HG03025 (cell line): ENCODE data around the gene ANXA2R.
"Not testable (repeated sequence)": the region's sequence is repeated elsewhere in the genome, so short reads cannot be mapped to it uniquely, and the experiment has no call there.

ENCODE experiments used
- ATAC-seq: cut with Tn5 transposase; IDR thresholded peaks from one replicate; pipeline ENCODE4 v1.9.1; 2021; ENCODE audit warnings: mild to moderate bottlenecking, moderate library complexity; ENCODE audit not compliant: unreplicated experiment, low FRiP score

The ANXA2R gene

GRCh38 chr5:43061352-43062075 lies 21.4 kb upstream of the ANXA2R start:
- no peak for ATAC-seq

DNA sequence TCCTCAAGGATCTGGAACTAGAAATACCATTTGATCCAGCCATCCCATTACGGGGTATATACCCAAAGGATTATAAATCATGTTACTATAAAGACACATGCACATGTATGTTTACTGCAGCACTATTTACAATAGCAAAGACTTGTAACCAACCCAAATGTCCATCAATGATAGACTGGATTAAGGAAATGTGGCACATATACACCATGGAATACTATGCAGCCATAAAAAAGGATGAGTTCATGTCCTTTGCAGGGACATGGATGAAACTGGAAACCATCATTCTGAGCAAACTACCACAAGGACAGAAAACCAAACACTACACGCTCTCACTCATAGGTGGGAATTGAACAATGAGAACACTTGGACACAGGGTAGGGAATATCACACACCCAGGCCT lies 19.9 kb upstream of the ANXA2R start:
- ATAC-seq = not testable (repeated sequence)

GRCh38 chr5:43055098-43055497 lies 15.0 kb upstream of the ANXA2R start:
- ATAC-seq = not testable (repeated sequence)

GRCh38 chr5:43051684-43052083 lies 11.6 kb upstream of the ANXA2R start:
- no peak for ATAC-seq

DNA sequence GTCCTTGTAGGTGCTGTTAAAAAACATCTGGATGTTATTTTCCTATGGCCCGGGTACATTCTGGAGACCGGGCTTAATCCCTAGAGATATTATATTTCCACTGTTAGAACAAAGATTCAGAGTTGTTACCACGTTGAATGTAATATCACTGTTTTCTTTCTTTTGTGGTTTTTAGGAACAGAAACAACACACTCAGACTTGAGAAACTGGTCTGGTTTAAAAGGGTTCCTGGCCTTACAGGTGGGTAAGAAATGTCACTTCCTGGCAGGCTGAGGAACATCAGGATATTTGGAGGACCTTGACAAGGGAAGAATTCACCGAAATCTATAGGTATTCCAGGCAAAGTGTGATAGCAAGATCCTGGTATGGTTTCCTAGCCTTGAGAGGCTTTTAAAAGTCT lies 10.3 kb upstream of the ANXA2R start:
- ATAC-seq = no peak

DNA sequence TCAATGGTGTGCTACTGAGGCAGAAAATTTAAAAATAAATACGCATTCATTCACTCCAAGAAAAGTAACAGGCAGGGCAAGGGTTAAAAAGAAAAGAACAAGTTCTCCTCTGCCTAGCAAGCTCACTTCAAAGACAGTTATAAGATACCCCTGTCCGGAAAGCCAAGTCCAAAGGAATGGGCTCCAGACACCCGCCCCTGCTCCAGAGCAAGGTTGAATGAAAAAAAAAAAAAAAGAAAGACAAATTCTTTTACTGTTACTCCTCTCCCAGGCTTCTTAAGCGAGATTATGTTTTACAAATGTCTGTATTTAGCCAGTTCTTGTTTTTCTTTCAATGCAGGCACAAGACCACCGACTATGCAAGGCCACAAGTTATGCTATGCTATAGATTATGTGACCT lies 9.1 kb upstream of the ANXA2R start:
- ATAC-seq = no peak

DNA sequence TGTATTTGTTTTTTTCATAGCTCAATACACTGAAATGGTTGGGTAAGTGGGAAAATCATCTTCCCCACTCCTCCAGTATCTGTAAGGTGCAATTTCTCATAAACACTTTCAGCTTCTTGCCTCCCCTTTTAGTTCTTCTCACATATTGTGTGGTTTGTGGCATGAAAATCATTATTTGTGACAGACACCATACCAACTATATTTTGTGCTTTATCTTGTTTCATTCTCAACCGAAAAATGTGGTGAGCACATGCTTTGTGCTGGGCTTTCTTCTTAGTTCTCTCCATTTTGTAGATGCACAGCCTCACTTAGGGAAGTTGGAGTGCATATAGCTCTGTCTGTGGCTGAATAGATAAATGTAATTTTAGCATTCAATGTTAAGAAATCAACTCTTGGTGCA lies 6.4 kb upstream of the ANXA2R start:
- ATAC-seq = no peak

DNA sequence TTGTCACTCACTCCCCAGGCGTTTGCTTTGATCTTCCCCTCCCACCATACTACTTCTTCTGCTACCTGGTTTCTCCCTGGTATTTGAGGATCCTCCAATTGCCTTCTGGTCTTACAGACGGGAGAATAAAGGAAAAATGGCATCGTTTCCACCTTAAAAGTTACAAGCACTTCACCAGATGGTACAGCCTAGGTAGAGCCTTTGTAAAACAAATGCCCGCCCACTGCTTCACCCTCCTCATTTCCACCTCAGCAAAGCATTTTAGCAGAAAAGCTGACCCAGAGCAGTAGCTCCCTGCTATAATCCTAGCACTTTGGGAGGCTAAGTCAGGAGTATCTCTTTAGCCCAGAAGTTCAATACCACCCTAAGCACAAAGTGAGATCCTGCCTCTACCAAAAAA lies 5.1 kb upstream of the ANXA2R start:
- no peak for ATAC-seq

DNA sequence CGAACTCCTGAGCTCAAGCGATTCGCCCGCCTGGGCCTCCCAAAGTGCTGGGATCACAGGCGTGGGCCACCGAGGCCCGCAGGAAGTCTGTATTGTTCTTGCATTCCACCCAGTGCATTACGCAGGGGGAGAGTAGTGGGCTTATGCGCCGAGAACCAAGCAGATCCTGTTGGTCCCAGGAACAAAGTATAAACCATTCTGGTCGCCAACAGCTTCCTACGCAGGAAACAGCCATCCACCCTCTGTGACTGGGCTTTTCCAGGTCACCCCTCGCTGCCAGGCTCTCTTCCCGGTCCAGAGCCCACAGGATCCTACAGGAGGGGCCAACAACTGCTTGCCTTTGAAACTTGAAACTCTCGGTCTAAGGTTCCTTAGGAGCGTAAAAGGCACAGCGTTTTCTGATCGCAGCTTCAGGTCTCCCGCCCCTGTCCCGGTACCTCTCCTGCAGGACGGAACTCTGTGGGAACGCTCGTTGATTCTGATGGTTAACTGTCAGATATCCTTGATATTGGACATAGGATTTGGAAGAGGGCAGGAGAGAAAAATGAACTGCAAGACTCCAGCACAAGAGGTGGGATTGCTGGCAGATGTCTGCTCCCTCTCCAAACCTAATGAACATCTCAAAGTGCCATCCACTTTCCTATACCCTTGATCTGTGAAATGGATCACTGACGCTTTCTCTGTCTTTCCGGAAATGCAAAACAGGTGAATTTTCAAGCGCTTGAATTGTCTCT lies 4.2 kb upstream of the ANXA2R start:
- no peak for ATAC-seq

DNA sequence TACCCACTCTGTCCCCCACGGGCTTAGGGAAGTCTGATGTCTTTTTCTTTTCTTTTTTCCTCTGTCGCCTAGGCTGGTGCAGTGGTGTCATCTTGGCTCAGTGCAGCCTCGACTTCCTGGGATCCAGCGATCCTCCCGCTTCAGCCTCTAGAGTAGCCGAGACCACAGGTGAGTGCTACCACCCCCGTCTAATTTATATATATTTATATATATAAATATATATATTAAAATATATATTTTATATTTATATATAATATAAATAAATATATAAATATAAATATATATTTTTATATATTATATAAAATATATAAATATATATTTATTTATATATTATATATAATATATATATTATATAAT lies 3.3 kb upstream of the ANXA2R start:
- ATAC-seq = no peak

GRCh38 chr5:43042626-43043399 lies 2.7 kb upstream of the ANXA2R start:
- peak; percentile 23 for ATAC-seq

- ATAC-seq = peak; percentile 38
Measured at GRCh38 chr5:43042176-43042625, 2.1 kb upstream of the ANXA2R start.

DNA sequence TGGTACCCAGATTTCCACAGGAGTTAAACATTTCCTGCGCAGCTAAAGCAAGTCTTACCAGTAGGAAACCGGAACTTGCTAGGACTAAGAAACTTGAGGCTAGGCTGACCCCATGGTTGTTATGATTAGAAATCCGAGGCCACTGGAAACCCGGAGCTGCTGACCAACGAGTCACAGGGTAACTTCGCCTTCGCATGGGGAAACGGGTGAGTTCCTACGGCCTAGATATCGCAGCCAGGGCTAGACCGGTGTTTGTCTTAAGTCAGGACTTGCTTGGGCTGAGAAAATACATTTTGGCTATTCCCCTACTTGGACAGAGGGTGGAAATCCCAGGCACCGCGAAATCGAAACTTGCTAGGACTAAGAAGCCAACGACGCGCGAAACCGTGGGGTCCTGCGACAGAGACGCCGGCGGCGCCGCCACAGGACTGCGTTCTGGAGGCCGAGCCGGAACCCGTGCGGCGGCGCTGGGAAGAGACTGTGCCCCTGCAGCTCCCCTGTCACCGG lies 1.6 kb upstream of the ANXA2R start:
- peak; percentile 19 for ATAC-seq

DNA sequence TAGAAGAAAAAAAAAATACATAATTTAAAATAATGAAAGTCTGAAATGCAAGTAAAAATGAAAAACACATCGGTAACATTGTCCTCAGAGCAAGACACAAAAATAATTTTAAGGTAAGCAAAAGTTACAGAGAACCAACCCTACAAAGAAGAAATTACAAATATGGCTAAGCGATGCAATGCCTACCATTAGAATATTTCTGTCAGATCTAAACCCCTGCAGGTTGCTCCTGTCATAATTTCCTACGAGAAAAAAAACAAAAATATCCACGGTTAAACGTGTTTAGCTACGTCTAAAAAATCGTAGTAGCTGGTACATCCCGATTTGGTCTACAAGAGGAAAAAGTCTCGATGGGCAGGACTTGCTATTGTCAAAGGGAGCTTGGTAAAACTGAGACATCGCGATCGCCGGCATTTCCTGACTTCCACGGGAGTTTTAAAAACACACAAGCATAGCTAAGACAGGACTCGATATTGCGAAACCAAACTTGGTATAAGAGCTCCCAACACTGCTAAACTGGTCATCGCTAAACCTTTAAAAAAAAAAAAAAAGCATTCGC lies 1.1 kb upstream of the ANXA2R start:
- no peak for ATAC-seq

GRCh38 chr5:43039471-43040286 lies 440 bp downstream of the ANXA2R start:
- ATAC-seq = peak; percentile 13

DNA sequence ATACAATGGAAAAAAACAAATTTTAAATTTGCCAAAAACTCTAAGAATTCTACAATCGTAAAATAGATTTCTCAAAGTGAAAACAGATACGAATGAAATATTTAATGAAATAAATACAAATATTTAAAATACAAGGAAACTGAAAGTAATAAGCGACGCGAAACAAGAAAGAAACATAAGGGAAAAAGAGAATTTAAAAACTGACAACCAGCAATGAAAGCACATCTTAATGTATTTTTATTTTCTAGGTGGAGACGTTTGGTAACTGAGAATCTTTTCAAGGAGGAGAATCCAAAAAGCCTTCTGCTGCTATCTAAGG lies 1.0 kb downstream of the ANXA2R start:
- ATAC-seq = no peak

- no peak for ATAC-seq
Measured at GRCh38 chr5:43038496-43038989, 1.6 kb downstream of the ANXA2R start.

GRCh38 chr5:43037636-43038495 lies 2.3 kb downstream of the ANXA2R start:
- no peak for ATAC-seq
